ENCODE data around the gene TRIM38.

Gene TRIM38

DNA sequence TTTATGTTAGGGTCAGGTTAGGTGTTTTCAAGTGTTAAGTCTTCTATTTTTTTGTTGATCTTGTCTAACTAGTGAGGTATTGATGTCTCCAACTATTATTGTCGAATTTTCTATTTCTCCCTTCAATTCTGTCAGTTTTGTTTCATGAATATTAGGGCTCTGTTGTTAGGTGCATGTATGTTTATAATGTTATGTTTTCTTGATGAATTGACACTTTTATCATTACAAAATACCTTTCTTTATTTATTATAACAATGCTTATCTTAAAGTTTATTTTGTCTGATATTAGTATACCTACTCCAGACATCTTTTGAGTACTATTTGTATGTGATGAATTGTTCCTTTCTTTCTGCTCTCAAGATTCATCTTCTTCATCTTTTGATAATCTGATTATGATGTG is 12.9 kb upstream of the TRIM38 start:
- no peaks in the 10 kb centered on the region for H3K27me3 ChIP-seq (ENCODE audit: insufficient read depth, low read length)
- no peaks in the 10 kb centered on the region for H3K4me1 ChIP-seq (ENCODE audit: insufficient read depth, low read length)
- H3K36me3 ChIP-seq (ENCODE audit: insufficient read depth, low read length): no peaks in the 10 kb centered on the region
- peaks cover 3% of the 10 kb centered on the region for H3K9me3 ChIP-seq (ENCODE audit: low read length)
- no peak overlapping the region for H2AFZ ChIP-seq (ENCODE audit: low read depth, low read length)
- no peak overlapping the region for H3K4me3 ChIP-seq (ENCODE audit: low read length)

DNA sequence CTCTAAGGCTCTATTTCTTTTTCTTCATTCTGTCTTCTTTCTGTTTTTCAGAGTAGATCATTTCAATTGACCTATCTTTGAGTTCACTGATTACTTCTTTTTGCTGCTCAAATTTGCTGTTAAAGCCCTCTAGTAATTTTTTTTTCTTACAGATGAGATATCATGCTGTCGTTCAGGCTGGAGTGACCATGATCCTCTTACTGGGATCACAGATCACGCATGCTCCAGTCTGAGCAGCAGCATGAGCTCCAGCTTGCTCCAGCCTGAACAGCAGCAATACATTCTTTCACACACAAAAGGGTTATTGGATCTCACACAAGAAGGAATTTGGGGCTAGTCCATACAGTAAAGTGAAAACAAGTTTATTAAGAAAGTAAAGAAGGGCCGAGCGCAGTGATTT is 12.3 kb upstream of the TRIM38 start:
- Histone ChIP-seq H3K9me3 (ENCODE audit: low read length) (peaks cover 1% of the 10 kb centered on the region), H3K4me1 (ENCODE audit: insufficient read depth, low read length) (no peaks in the 10 kb centered on the region), H3K4me3 (ENCODE audit: low read length) (no peak overlapping the region), H3K27me3 (ENCODE audit: insufficient read depth, low read length) (no peaks in the 10 kb centered on the region), H3K36me3 (ENCODE audit: insufficient read depth, low read length) (no peaks in the 10 kb centered on the region), H2AFZ (ENCODE audit: low read depth, low read length) (no peak overlapping the region)

DNA sequence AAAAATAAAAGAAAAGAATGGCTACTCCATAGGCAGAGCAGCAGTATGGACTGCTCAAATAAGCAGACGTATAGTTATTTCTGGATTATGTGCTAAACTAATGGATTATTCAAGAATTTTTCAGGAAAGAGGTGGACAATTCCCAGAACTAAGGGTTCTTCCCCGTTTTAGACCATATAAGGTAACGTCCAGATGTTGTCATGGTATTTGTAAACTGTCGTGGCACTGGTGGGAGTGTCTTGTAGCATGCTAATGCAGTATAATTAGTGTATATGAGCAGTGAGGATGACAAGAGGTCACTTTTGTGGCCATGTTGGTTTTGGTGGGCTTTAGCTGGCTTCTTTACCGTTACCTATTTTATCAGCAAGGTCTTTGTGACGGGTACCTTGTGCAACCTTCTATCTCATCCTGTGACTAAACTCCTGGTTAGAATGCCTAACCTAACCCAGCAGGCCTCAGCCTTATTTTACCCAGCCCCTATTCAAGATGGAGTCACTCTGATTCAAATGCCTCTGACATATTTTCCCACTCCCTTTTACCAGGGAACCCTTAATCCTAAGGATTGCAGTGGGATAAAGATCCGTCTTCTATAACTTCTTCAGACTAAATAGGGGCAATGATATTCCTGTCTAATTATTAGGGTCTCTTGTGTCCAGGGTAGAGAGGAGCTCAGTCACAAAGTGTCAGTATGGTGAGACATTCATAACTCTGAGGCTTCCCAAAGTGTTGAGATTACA is 11.1 kb upstream of the TRIM38 start:
- Histone ChIP-seq H3K9me3 (ENCODE audit: low read length) (no peaks in the 10 kb centered on the region), H3K27me3 (ENCODE audit: insufficient read depth, low read length) (no peaks in the 10 kb centered on the region), H2AFZ (ENCODE audit: low read depth, low read length) (no peak overlapping the region), H3K36me3 (ENCODE audit: insufficient read depth, low read length) (no peaks in the 10 kb centered on the region), H3K4me1 (ENCODE audit: insufficient read depth, low read length) (no peaks in the 10 kb centered on the region), H3K4me3 (ENCODE audit: low read length) (no peak overlapping the region)

DNA sequence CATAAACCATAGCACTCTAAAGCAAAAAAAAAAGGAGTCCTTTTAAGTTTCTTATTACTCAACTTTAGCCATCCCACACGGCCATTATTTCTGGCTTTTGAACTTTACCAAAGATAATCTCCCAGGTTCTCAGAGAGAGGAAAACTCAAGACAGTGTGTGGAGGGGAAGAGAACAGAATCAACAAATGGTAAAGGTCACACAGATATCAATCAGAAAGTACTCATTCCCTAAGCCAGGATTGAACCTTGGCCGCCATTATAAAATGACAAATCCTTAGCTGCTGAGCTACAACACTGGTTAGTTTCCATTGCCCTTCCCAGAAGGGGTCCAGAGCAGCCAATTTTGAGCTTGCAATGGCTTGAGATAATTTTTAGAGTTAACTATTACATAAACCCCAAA is 10.1 kb upstream of the TRIM38 start:
- Histone ChIP-seq H2AFZ (ENCODE audit: low read depth, low read length) (no peak overlapping the region), H3K9me3 (ENCODE audit: low read length) (no peaks in the 10 kb centered on the region), H3K27me3 (ENCODE audit: insufficient read depth, low read length) (no peaks in the 10 kb centered on the region), H3K36me3 (ENCODE audit: insufficient read depth, low read length) (no peaks in the 10 kb centered on the region), H3K4me1 (ENCODE audit: insufficient read depth, low read length) (no peaks in the 10 kb centered on the region), H3K4me3 (ENCODE audit: low read length) (no peak overlapping the region)

DNA sequence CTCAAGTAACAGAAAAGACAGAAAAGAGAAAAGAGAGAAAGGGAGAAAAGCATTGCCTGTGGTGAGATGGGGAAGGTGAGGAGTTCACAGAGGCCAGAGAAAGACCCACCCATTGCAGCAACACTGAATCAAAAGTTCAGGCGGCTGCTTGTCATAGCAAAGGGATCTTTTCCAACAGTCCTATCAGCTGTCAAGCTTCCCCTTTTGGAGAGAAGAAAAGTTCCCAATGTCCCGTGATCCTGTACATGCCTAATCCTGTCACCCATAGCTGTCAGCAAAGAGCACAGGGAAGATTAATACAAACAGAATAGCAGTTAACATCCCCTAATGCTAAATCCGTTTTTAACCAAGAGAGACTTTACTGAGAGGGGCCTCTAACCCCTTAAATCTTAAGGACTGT is 8.9 kb upstream of the TRIM38 start:
- H3K36me3 ChIP-seq (ENCODE audit: insufficient read depth, low read length): no peaks in the 10 kb centered on the region
- no peak overlapping the region for H3K4me3 ChIP-seq (ENCODE audit: low read length)

DNA sequence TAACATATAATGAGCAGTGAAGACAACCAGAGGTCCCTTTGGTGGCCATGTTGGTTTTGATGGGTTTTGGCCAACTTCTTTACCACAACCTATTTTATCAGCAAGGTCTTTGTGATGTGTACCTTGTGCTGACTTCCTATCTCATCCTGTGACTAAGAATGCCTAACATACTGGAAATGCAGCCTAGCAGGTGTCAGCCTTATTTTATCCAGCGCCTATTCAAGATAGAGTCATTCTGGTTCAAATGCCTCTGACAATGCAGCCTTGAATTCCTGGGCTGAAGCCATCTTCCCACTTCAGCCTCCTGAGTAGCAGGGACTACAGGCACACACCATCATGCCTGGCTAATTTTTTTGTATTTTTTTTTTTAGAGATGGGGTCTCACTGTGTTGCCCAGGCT is 7.8 kb upstream of the TRIM38 start:
- Histone ChIP-seq H3K4me3 (ENCODE audit: low read length) (no peak overlapping the region), H3K36me3 (ENCODE audit: insufficient read depth, low read length) (no peaks in the 10 kb centered on the region), H3K9me3 (ENCODE audit: low read length) (peaks cover 3% of the 10 kb centered on the region), H2AFZ (ENCODE audit: low read depth, low read length) (no peak overlapping the region), H3K4me1 (ENCODE audit: insufficient read depth, low read length) (no peaks in the 10 kb centered on the region), H3K27me3 (ENCODE audit: insufficient read depth, low read length) (no peaks in the 10 kb centered on the region)

More for the DNA sequence above, 8.9 kb upstream of the TRIM38 start:
- Histone ChIP-seq H3K27me3 (ENCODE audit: insufficient read depth, low read length) (no peaks in the 10 kb centered on the region), H3K4me1 (ENCODE audit: insufficient read depth, low read length) (no peaks in the 10 kb centered on the region), H3K9me3 (ENCODE audit: low read length) (no peaks in the 10 kb centered on the region), H2AFZ (ENCODE audit: low read depth, low read length) (no peak overlapping the region)

DNA sequence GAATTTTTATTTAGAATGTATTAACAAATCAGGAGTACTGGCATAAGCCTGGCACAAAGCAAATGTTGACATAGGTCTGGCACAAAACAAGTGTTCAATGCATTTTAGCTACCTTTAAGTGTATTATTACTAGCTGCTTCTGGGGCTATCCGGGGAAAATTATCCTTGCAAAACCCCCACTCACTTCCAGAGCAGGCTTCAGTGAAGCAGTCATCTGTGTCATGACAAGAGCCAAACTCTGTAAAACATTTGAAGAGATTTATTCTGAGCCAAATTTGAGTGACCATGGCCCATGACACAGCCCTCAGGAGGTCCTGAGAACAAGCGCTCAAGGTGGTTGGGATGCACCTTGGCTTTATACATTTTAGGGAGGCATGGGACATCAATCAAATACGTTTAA is 6.4 kb upstream of the TRIM38 start:
- H3K36me3 ChIP-seq (ENCODE audit: insufficient read depth, low read length): no peaks in the 10 kb centered on the region
- no peaks in the 10 kb centered on the region for H3K27me3 ChIP-seq (ENCODE audit: insufficient read depth, low read length)
- peaks cover 5% of the 10 kb centered on the region for H3K9me3 ChIP-seq (ENCODE audit: low read length)
- H3K4me1 ChIP-seq (ENCODE audit: insufficient read depth, low read length): no peaks in the 10 kb centered on the region
- H3K4me3 ChIP-seq (ENCODE audit: low read length): no peak overlapping the region
- no peak overlapping the region for H2AFZ ChIP-seq (ENCODE audit: low read depth, low read length)

DNA sequence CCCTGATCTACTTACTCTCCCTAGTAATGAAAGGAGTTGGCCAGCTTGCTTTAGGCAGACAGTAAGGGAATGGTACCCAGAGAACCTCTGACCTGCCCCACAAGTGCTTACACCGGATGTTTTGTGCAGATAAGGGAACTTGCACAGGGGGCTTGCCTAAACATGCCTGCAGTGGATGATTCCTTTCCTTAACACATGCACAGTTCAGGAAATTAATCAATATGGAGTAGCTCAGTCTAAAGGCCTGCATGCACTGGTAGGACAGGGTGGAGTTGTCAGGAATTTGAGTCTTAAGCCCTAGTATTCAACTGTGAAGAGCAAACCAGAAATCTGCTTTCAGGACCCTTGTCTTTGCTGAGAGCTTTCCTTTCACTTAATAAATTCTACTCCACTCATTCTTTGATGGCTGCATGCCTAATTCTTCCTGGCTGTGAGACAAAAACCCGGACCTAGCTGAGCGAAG is 3.9 kb upstream of the TRIM38 start:
- no peaks in the 10 kb centered on the region for H3K27me3 ChIP-seq (ENCODE audit: insufficient read depth, low read length)
- no peaks in the 10 kb centered on the region for H3K36me3 ChIP-seq (ENCODE audit: insufficient read depth, low read length)
- H2AFZ ChIP-seq (ENCODE audit: low read depth, low read length): no peak overlapping the region
- H3K4me3 ChIP-seq (ENCODE audit: low read length): no peak overlapping the region
- H3K9me3 ChIP-seq (ENCODE audit: low read length): peaks cover 5% of the 10 kb centered on the region
- no peaks in the 10 kb centered on the region for H3K4me1 ChIP-seq (ENCODE audit: insufficient read depth, low read length)

DNA sequence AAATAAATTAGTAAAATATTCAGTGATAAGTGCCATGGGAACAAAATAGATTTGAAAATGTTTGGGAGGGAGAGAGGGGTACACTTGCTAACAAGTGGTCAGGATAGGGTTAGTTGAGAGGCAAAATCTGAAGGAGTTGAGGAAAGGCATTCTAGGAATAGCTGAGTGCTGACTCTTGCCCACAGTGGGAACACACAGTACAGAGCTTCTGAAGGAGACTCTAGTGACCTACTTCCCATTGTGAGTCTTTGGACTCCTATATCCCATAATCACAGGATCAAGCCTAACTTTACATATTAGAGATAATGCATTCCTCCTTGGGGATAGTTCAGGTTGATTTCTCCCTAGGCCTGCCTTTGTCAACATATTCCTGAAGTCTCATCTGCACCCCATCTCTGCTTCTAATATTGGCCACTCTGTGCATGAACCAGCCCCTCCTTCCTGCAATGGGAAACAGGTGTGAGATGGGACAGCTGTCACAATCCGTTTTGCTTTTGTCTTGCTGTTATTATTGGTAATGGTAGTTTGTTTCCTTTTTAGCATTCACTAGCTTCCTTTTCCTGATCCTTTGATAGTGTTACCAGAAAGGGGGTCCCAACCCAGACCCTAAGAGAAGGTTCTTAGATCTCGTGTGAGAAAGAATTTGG is 2.6 kb upstream of the TRIM38 start:
- no peaks in the 10 kb centered on the region for H3K4me1 ChIP-seq (ENCODE audit: insufficient read depth, low read length)
- no peaks in the 10 kb centered on the region for H3K27me3 ChIP-seq (ENCODE audit: insufficient read depth, low read length)
- peaks cover 5% of the 10 kb centered on the region for H3K9me3 ChIP-seq (ENCODE audit: low read length)
- H3K36me3 ChIP-seq (ENCODE audit: insufficient read depth, low read length): no peaks in the 10 kb centered on the region
- no peak overlapping the region for H3K4me3 ChIP-seq (ENCODE audit: low read length)
- H2AFZ ChIP-seq (ENCODE audit: low read depth, low read length): no peak overlapping the region

DNA sequence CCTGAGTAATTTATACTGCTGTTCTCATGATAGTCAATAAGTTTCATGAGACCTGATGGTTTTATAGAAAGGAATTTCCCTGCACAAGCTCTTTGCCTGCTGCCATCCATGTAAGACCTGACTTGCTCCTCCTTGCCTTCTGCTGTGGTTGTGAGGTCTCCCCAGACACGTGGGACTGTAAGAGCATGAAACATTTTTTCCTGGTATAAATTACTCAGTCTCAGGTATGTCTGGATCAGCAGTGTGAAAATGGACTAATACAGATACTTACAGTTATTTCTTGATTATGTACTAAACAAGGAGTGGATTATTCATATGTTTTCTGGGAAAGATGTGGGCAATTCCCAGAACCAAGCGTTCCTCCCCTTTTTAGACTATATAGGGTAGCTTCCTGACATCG is 1.9 kb upstream of the TRIM38 start:
- Histone ChIP-seq H2AFZ (ENCODE audit: low read depth, low read length) (no peak overlapping the region), H3K27me3 (ENCODE audit: insufficient read depth, low read length) (no peaks in the 10 kb centered on the region), H3K36me3 (ENCODE audit: insufficient read depth, low read length) (no peaks in the 10 kb centered on the region), H3K4me1 (ENCODE audit: insufficient read depth, low read length) (no peaks in the 10 kb centered on the region), H3K9me3 (ENCODE audit: low read length) (peaks cover 5% of the 10 kb centered on the region), H3K4me3 (ENCODE audit: low read length) (no peak overlapping the region)

DNA sequence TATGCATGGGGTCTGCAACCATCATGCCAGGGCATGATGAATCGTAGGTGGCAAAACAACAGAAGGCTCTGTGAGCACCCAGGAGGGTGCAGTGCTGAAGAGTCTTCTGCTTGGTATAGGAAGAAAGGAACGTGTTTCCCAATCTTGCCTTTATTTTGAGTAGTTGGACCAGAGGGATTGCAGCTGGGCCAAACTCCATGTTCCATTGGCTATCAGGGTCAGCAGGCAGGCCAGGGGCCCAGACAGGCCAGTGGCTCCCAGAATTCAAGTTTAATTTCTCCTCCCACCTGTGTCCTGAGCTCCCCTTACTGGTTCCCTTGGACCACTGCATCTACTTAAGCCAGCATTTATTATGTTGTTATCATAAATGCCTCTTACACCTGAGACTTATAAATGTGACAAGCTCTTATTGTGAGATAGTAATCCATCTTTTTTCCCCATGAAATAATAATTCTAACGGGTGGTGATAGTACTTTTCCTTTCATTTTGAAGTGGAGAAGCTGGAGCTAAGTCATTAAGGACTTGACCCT is 918 bp upstream of the TRIM38 start:
- no peaks in the 10 kb centered on the region for H3K4me1 ChIP-seq (ENCODE audit: insufficient read depth, low read length)
- no peak overlapping the region for H2AFZ ChIP-seq (ENCODE audit: low read depth, low read length)

DNA sequence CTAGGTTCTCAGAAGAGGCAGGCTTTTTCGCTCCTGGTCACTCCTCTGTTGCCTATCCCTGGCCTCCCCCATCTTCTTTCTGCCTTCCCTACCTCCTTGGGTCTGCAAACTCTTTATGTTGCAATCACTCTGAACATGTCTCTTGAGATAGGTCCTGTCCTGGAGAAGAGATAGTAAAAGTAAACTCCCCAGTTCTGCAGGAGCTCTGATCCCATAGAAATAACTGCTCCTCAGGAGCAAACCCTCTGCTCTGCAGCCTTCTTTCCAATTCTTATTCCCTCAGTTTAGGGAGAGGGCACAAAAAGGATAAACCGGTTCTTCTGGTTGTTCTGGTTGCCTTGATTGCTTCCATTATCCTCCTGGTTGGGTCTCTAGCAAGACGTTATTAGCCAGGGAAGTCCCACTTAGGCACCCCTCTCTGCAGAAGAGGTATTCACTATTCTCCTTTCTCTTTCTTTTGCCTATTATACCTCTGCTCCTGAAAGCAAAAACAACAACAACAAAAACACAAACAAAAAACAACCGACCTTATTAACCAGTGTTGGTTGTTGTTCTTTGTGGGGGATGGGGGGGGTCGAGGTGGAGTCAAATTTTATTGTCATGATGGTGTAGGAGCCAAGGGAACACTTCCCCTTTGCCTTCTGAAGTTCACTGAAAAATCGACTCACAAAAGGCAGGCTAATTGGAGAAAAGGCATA is 973 bp downstream of the TRIM38 start:
- Histone ChIP-seq H3K9me3 (ENCODE audit: low read length) (peaks cover 5% of the 10 kb centered on the region), H3K27me3 (ENCODE audit: insufficient read depth, low read length) (no peaks in the 10 kb centered on the region), H3K4me1 (ENCODE audit: insufficient read depth, low read length) (no peaks in the 10 kb centered on the region), H3K4me3 (ENCODE audit: low read length) (no peak overlapping the region), H2AFZ (ENCODE audit: low read depth, low read length) (no peak overlapping the region), H3K36me3 (ENCODE audit: insufficient read depth, low read length) (no peaks in the 10 kb centered on the region)

More for the DNA sequence above, 918 bp upstream of the TRIM38 start:
- no peaks in the 10 kb centered on the region for H3K36me3 ChIP-seq (ENCODE audit: insufficient read depth, low read length)
- H3K9me3 ChIP-seq (ENCODE audit: low read length): peaks cover 5% of the 10 kb centered on the region
- H3K27me3 ChIP-seq (ENCODE audit: insufficient read depth, low read length): no peaks in the 10 kb centered on the region
- H3K4me3 ChIP-seq (ENCODE audit: low read length): no peak overlapping the region

DNA sequence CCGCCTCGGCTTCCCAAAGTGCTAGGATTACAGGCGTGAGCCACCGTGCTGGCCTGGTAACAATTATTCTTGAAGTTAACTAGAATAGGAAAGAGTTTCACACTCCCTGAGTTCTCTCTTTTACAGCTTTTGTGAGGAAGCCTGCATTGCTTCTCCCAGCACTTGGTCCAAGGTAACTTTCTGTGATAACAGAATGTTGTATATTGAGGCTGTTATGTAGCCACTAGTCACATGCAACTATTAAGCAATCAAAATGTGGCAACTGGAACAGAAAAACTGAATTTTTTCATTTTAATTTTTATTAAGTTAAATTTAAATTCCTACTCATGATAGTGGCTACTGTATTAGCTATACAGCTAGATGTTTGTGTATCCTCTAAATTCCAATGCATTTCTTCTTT is 2.5 kb downstream of the TRIM38 start:
- Histone ChIP-seq H3K36me3 (ENCODE audit: insufficient read depth, low read length) (no peaks in the 10 kb centered on the region), H3K4me1 (ENCODE audit: insufficient read depth, low read length) (no peaks in the 10 kb centered on the region), H3K9me3 (ENCODE audit: low read length) (peaks cover 2% of the 10 kb centered on the region), H2AFZ (ENCODE audit: low read depth, low read length) (no peak overlapping the region), H3K4me3 (ENCODE audit: low read length) (no peak overlapping the region), H3K27me3 (ENCODE audit: insufficient read depth, low read length) (no peaks in the 10 kb centered on the region)
